Epithelial cell of esophagus (primary cell): ENCODE results near the gene HNRNPD.

ENCODE experiments used
- DNase-seq: peaks from one replicate; pipeline ENCODE4 v3.0.0; 2010; ENCODE audit warnings: low read depth
- H3K4me3 ChIP-seq: 2 replicates; pipeline ENCODE4 v1.5.1; 2011; ENCODE audit warnings: mild to moderate bottlenecking, low read length, control low read depth
- CTCF ChIP-seq: IDR thresholded peaks from 2 replicates; pipeline ENCODE4 v1.5.1; 2011; ENCODE audit warnings: low read depth, mild to moderate bottlenecking, low read length, control low read depth, inconsistent platforms; ENCODE audit not compliant: insufficient read depth; ENCODE audit errors: missing control alignments

The HNRNPD gene

DNA sequence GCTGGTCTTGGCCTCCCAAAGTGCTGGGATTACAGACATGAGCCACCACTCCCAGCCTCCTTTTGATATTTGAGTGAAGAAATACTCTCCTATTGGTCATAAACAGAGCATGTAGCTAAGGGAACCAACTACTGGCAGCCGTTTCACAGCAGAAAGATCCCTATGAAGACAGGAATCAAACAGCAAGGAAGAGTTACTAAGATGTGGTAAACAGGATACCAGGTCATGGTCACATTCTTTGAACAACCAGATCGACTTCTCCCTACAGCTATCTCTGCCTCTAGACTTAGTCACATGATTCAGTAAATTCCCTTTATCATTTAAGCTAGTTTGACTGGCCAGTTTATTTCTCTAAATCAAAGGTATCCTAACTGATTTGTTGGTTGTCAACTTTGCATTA, 9.0 kb upstream of the HNRNPD start:
- no peak for DNase-seq
- no peak for TF ChIP-seq CTCF
- H3K4me3 ChIP-seq: no peak overlapping the region

GRCh38 chr4:82381661-82382296, 8.0 kb upstream of the HNRNPD start:
- TF ChIP-seq CTCF: no peak
- no peak overlapping the region for H3K4me3 ChIP-seq
- no peak for DNase-seq

DNA sequence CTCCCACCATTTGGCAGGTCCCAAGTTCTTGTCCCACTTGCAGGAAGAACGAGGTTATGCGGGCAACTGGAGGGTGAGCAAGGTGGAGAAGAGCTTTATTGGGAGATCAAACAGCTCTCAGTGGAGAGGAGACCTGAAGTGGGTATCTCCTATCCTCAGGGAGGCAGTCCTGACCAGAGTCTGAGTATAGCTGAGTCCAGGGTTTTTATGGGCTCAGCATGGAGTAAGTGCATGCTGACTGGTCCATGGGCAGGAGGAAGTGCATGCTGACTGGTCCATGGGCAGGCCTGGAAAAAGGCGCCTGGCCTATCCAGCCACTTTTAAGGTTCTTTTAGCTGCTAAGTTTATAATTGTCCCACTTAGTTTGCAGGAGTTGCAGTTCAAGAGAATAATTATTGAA, 7.4 kb upstream of the HNRNPD start:
- TF ChIP-seq CTCF: no peak

DNA sequence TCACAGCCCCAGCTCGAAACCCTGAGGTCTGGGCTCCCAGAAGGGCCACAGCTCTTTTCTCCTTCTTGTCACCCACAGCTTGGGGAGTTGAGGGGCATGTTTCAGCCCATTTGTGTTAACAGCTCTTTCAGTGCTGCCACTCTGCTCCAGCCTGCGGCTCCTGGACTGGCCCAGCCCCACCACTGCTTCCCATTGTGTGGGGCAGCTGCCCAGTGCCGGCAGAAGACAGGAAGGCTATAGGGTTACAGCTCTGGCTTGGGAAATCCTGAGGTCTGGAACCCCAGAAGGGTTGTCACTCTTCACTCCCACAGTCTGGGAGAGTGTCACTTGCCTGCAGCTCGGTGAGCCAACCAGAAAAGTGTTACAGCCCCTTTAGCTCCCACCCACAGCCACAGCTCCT, 7.0 kb upstream of the HNRNPD start:
- TF ChIP-seq CTCF: no peak
- DNase-seq: no peak
- H3K4me3 ChIP-seq: no peak overlapping the region

More for the DNA sequence above, 7.4 kb upstream of the HNRNPD start:
- DNase-seq: no peak
- H3K4me3 ChIP-seq: no peak overlapping the region

DNA sequence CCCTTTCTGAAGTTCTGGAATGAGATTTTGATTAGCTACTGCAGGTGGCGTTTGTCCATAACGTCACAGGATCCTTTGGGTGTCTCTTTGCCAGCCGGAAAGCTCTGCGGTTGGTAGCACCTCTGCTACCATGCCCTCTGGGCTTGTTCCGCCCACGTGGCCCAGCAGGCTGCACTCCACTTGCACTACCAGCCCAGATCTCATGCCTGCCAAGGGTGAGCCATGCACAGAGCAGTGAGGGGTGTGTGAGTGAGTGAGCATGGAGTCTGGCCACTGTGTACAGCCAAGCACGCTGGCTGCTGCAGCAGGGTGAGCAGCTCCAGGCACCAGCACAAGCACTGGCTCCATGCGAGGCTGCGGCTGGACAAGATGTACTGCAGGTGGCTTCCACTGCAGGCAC, 6.6 kb upstream of the HNRNPD start:
- peak; percentile 19 for TF ChIP-seq CTCF
- DNase-seq: peak; percentile 93
- H3K4me3 ChIP-seq: no peak overlapping the region

GRCh38 chr4:82376109-82376508, 2.3 kb upstream of the HNRNPD start:
- no peak for DNase-seq
- H3K4me3 ChIP-seq: no peak overlapping the region
- no peak for TF ChIP-seq CTCF

- no peak for DNase-seq
- TF ChIP-seq CTCF: no peak
- peak overlapping the region; percentile 94 for H3K4me3 ChIP-seq
Observed at GRCh38 chr4:82373486-82373815, 340 bp downstream of the HNRNPD start.
